HepG2 (cell line): ENCODE data around the gene ADGRD1. TPM values are rescaled to one million over a fixed set of nuclear protein-coding genes. Genes with fewer than 3 reads are reported as not detected.

Source experiments
- ATAC-seq: fragments of 200-7000 bp; cut with Tn5 transposase; 3 replicates; pipeline ENCODE4 v1.9.1; 2020; ENCODE audit warnings: mild to moderate bottlenecking, moderate library complexity
- BruUV-seq: library from RNA; stranded (reverse); fragments of 400-500 nt; replicated peaks from 2 replicates; lab custom pipeline; 2021; lab: Mats Ljungman, UMichigan
- CTCF ChIA-PET: fragments of 300-600 bp; formaldehyde crosslinking; extraction: SDS; loops from one replicate; lab custom pipeline; 2021; ENCODE audit warnings: low total read pairs, inconsistent platforms, low intra/inter-chr PET ratio; lab: Yijun Ruan, JAX
- POLR2A ChIA-PET: fragments of 350-600 bp; sonication (Branson Sonifier 250); formaldehyde crosslinking; loops from one replicate; lab custom pipeline; 2020; ENCODE audit warnings: antibody characterized with exemption, inconsistent platforms; lab: Yijun Ruan, JAX
- DNase-seq: peaks from one replicate; pipeline ENCODE4 v3.0.0-alpha.2; 2015; ENCODE audit warnings: low spot score
- FAIRE-seq: peaks from 3 replicates; lab custom pipeline; 2011; peaks lifted over from hg19 to GRCh38; lab: Jason Lieb, UNC
- H2AFZ ChIP-seq: one replicate; pipeline ENCODE4 v1.6.1; 2011; ENCODE audit warnings: low read length, inconsistent platforms
- H3K27ac ChIP-seq: fragments of 300-600 bp; 3 replicates; pipeline ENCODE4 v1.8.0; 2011; ENCODE audit warnings: mixed run types, mild to moderate bottlenecking, mixed read lengths, low read length, inconsistent platforms; ENCODE audit not compliant: insufficient read depth; ENCODE audit errors: extremely low read length
- H3K27me3 ChIP-seq, 2 experiments: fragments of 200-600 bp in 1 of 2; 2 replicates in 1 of 2; 3 replicates in 1 of 2; pipeline versions ENCODE4 v1.6.0 to v1.8.0; 2011; ENCODE audit warnings: low read length in 2 of 2, mild to moderate bottlenecking in 2 of 2, moderate library complexity in 2 of 2, inconsistent platforms in 1 of 2; ENCODE audit not compliant: insufficient read depth in 2 of 2, control insufficient read depth in 1 of 2
- H3K36me3 ChIP-seq, 2 experiments: fragments of 200-600 bp in 1 of 2; replicated peaks in 1 of 2; 2 replicates in 1 of 2; 3 replicates in 1 of 2; pipeline versions ENCODE4 v1.5.1 to v1.8.0; 2011; ENCODE audit warnings: low read length in 2 of 2, inconsistent platforms in 1 of 2; ENCODE audit not compliant: insufficient read depth in 2 of 2, control insufficient read depth in 1 of 2
- H3K4me1 ChIP-seq: 2 replicates; pipeline ENCODE4 v1.5.1; 2012; ENCODE audit warnings: low read length, inconsistent platforms; ENCODE audit not compliant: insufficient read depth
- H3K4me2 ChIP-seq: 2 replicates; pipeline ENCODE4 v1.6.0; 2011; ENCODE audit warnings: low read depth, low read length, inconsistent platforms
- H3K4me3 ChIP-seq, 3 experiments: fragments of 200-600 bp in 1 of 3; sonication (generic), shearing (Covaris generic) in 1 of 3; replicated peaks in 1 of 3; 2 replicates each; pipeline ENCODE4 v1.5.1; 2011 to 2016; ENCODE audit warnings: low read length in 3 of 3, inconsistent platforms in 2 of 3, low read depth in 2 of 3, mild to moderate bottlenecking in 2 of 3, control low read depth in 1 of 3, mixed read lengths in 1 of 3; ENCODE audit not compliant: insufficient read depth in 1 of 3
- H3K79me2 ChIP-seq: one replicate; pipeline ENCODE4 v1.6.1; 2011; ENCODE audit warnings: low read length, inconsistent platforms; ENCODE audit not compliant: insufficient read depth
- H3K9ac ChIP-seq: 2 replicates; pipeline ENCODE4 v1.6.0; 2011; ENCODE audit warnings: mild to moderate bottlenecking, low read depth, low read length, inconsistent platforms; ENCODE audit not compliant: insufficient read depth
- H3K9me3 ChIP-seq: 2 replicates; pipeline ENCODE4 v1.5.1; 2012; ENCODE audit warnings: mild to moderate bottlenecking, low read length
- H4K20me1 ChIP-seq: 2 replicates; pipeline ENCODE4 v1.6.0; 2011; ENCODE audit warnings: inconsistent platforms, mild to moderate bottlenecking, low read length, moderate library complexity; ENCODE audit not compliant: insufficient read depth
- AKNA ChIP-seq: sonication (generic); formaldehyde crosslinking; IDR thresholded peaks from 2 replicates; pipeline ENCODE4 v1.4.0; 2020; ENCODE audit warnings: missing genetic modification reagents, borderline replicate concordance
- ATF6 ChIP-seq: sonication (generic); formaldehyde crosslinking; conservative IDR thresholded peaks from 2 replicates; pipeline ENCODE4 v1.4.0; 2020; ENCODE audit warnings: missing genetic modification reagents
- NBN ChIP-seq: fragments of 450-650 bp; conservative IDR thresholded peaks from 2 replicates; pipeline ENCODE4 v1.6.1; 2017
- NONO ChIP-seq, 2 experiments: fragments of 450-650 bp in 1 of 2; sonication (generic) in 1 of 2; formaldehyde crosslinking in 1 of 2; IDR thresholded peaks in 1 of 2; conservative IDR thresholded peaks in 1 of 2; 2 replicates each; pipeline versions ENCODE4 v1.6.1 to v1.8.0; 2017 to 2022; ENCODE audit warnings: mild to moderate bottlenecking in 1 of 2, missing genetic modification reagents in 1 of 2, moderate library complexity in 1 of 2
- POLR2A ChIP-seq, 2 experiments: IDR thresholded peaks; 2 replicates each; pipeline ENCODE4 v1.6.1; 2011; ENCODE audit warnings: low read depth in 2 of 2, low read length in 2 of 2, mild to moderate bottlenecking in 1 of 2, moderate library complexity in 1 of 2; ENCODE audit not compliant: insufficient read depth in 1 of 2
- SKI ChIP-seq: fragments of 450-650 bp; IDR thresholded peaks from one replicate; pipeline ENCODE4 v1.6.1; 2018; ENCODE audit warnings: mild to moderate bottlenecking; ENCODE audit not compliant: partially characterized antibody
- ZBTB46 ChIP-seq: sonication (generic); formaldehyde crosslinking; IDR thresholded peaks from 2 replicates; pipeline ENCODE4 v1.4.0; 2020; ENCODE audit warnings: mild to moderate bottlenecking, missing genetic modification reagents, borderline replicate concordance
- ZKSCAN1 ChIP-seq: fragments of 150-350 bp; IDR thresholded peaks from 2 replicates; pipeline ENCODE4 v1.6.1; 2014; ENCODE audit warnings: low read length
- ZNF275 ChIP-seq: sonication (generic); formaldehyde crosslinking; IDR thresholded peaks from 2 replicates; pipeline ENCODE4 v1.8.0; 2022; ENCODE audit warnings: missing genetic modification reagents, mild to moderate bottlenecking, inconsistent platforms, borderline replicate concordance
- ZNF550 ChIP-seq: sonication (generic); formaldehyde crosslinking; IDR thresholded peaks from 2 replicates; pipeline ENCODE4 v1.4.0; 2020; ENCODE audit warnings: mild to moderate bottlenecking, missing genetic modification reagents, borderline replicate concordance
- WGBS: methylation state at CpG from one replicate; pipeline ENCODE4 v1.1.6; 2017; ENCODE audit warnings: low lambda C conversion rate; 5-methylcytosine and 5-hydroxymethylcytosine counted together
- in situ Hi-C: cut with HindIII; loops from 2 replicates; pipeline ENCODE4 v1.10.0; 2017; ENCODE audit warnings: low pct_unique_long_range_greater_than_20kb; ENCODE audit not compliant: extremely low pct_ligation_motif_present
- intact Hi-C: fragments of 100-400 bp; cut with micrococcal nuclease; formaldehyde crosslinking; loops from one replicate; pipeline ENCODE4 v1.10.0; 2022; ENCODE audit not compliant: unreplicated experiment
- polyA plus RNA-seq, 8 experiments: library from polyadenylated mRNA; depleted of rRNA in 3 of 8; stranded (reverse) in 7 of 8; unstranded in 1 of 8; fragments of >200 nt; fragmentation: Illumina TruSeq in 4 of 8; extraction: Trizol in 4 of 8; gene quantifications; 2 replicates each; pipeline versions ENCODE4 v1.2.1 to v1.2.3, GENCODE V29; 2011 to 2016; ENCODE audit warnings: low read depth in 4 of 8, missing spikeins in 1 of 8, mixed read lengths in 1 of 8; ENCODE audit not compliant: insufficient read depth in 1 of 8
- total RNA-seq, 5 experiments: library from RNA; depleted of rRNA; stranded (reverse); fragments of >200 nt; fragmentation: Illumina TruSeq; extraction: Trizol; gene quantifications; 2 replicates each; pipeline ENCODE4 v1.2.3, GENCODE V29; 2016; ENCODE audit warnings: low read depth in 1 of 5

Gene ADGRD1
- total and polyA plus RNA-seq, 2 of the 13 experiments (the other 11 are each of a cell fraction or from before 2014, with no cell fraction given) = 0.46 to 12.4 TPM

- ChIA-PET CTCF (no interaction called here), POLR2A (no interaction called here)
- Histone ChIP-seq H3K27ac (no peak overlapping the region), H2AFZ (no peak overlapping the region), H3K4me1 (no peaks in the 10 kb centered on the region), H3K27me3 (no peaks in the 10 kb centered on the region; a peak in 1 of 5 replicates), H3K4me3 (no peak overlapping the region), H3K9me3 (no peaks in the 10 kb centered on the region), H4K20me1 (no peaks in the 10 kb centered on the region), H3K36me3 (no peaks in the 10 kb centered on the region), H3K79me2 (no peaks in the 10 kb centered on the region), H3K9ac (no peak overlapping the region), H3K4me2 (no peak overlapping the region)
- no peak for FAIRE-seq
- TF ChIP-seq ATF6 (CRISPR knock-in tag) = no peak
- TF ChIP-seq ZBTB46 = no peak
- no peak for TF ChIP-seq AKNA (CRISPR knock-in tag)
- no peak for TF ChIP-seq NONO (IDR thresholded peaks at IDR 0.05)
- TF ChIP-seq NONO (CRISPR knock-in tag; conservative IDR thresholded peaks at IDR 0.05) = no peak
- TF ChIP-seq NBN = no peak
- no peak for TF ChIP-seq POLR2A (IDR thresholded peaks at IDR 0.05; ENCODE audit: insufficient read depth in 1 of 2, low read depth in 2 of 2, low read length in 2 of 2)
- TF ChIP-seq ZKSCAN1 = no peak
- TF ChIP-seq ZNF275 (CRISPR knock-in tag) = no peak
- no peak for TF ChIP-seq ZNF550 (CRISPR knock-in tag)
- TF ChIP-seq SKI = no peak
- intact Hi-C loops (no loop called here), in situ Hi-C loops (loop anchor here (5.0 kb wide), 1 partner anchor 219 kb away; no protein-coding TSS in a partner anchor)
- ATAC-seq = no peak
- WGBS = no CpG with 5 or more reads among the region's 13 CpGs
- BruUV-seq = no TSS peak
- DNase-seq = no peak
Measured at GRCh38 chr12:131136539-131136872, 182.8 kb downstream of the ADGRD1 start.
